Measurements from ENCODE around the gene GFPT2.

Gene GFPT2

DNA sequence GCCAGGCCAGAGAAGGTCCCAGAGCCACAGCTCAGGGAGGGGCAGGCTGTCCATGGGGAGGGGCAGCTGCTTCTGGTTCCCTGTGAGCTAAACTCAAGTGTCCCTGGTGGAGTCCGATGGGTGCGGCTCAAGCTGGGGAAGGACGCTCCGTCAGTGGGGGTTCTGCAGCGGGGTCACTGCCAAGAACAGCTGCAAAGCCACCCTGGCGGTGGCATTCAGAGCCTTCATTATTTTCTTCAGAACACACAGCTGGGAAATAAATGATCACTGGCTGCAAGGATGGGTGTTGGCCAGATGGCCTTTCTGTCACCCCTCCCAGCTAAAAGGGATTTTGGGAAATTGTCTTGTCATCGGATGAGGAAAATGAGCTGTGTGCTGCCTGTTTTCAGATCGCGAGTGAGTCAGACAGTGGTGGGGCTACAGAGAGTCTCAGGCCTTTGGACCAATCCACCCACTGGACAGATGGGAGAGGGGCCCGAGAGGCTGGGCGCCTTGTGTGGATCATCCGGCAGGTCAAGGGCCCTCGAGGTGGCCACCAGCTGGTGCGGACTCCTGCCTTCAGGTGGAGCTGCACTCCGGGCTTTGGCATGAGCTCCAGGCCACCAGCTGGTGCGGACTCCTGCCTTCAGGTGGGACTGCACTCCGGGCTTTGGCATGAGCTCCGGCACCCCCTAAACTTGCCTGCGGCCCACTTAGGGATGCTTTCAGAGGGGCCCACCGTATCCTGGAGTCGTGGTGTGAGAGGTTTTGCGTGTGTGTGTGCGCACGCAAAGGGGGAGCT is 17.9 kb upstream of the GFPT2 start:
- no peak for DNase-seq (ENCODE audit: low spot score)
- TF ChIP-seq, protein P1, sequence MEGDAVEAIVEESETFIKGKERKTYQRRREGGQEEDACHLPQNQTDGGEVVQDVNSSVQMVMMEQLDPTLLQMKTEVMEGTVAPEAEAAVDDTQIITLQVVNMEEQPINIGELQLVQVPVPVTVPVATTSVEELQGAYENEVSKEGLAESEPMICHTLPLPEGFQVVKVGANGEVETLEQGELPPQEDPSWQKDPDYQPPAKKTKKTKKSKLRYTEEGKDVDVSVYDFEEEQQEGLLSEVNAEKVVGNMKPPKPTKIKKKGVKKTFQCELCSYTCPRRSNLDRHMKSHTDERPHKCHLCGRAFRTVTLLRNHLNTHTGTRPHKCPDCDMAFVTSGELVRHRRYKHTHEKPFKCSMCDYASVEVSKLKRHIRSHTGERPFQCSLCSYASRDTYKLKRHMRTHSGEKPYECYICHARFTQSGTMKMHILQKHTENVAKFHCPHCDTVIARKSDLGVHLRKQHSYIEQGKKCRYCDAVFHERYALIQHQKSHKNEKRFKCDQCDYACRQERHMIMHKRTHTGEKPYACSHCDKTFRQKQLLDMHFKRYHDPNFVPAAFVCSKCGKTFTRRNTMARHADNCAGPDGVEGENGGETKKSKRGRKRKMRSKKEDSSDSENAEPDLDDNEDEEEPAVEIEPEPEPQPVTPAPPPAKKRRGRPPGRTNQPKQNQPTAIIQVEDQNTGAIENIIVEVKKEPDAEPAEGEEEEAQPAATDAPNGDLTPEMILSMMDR (IDR thresholded peaks at IDR 0.05; ENCODE audit: extremely low read depth, missing control alignments) = no peak

DNA sequence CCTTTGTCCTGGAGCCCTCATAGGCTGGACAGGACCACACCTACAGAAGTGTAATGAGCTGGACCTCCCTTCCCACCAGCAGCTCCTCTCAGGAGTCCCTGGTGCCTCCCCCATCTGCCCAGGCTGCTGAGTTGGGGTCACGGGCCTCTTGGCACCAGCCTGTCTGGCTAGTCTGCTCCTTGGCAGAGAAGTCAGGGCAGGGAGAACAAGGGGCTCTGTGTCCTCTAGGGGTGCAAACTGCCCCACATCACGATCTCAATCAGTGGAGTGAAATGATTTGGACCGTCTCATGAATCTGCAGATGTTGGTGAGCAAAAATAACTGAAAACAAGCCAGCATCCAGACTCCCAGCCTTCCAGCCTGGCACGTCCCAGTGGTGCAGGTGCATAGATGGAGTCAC is 14.9 kb upstream of the GFPT2 start:
- TF ChIP-seq, protein P1 (IDR thresholded peaks at IDR 0.05; ENCODE audit: extremely low read depth, missing control alignments) = no peak
- DNase-seq (ENCODE audit: low spot score) = no peak

DNA sequence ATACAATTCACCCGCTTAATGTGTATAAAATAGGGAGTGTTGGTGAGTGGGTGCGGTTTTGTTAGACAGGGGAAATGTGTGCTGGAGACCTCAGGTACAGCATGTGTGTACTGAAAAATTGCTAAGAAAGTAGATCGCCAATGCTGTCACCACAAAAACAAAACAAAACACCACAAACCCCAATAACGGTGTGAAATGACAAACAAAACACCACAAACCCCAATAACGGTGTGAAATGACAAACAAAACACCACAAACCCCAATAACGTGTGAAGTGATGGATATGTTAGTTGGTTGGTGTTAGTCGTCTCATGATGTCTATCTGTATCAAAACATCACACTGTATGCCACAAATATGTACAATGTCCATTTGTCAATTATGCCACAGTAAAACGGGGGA is 14.2 kb upstream of the GFPT2 start:
- TF ChIP-seq, protein P1 (IDR thresholded peaks at IDR 0.05; ENCODE audit: extremely low read depth, missing control alignments) = no peak
- DNase-seq (ENCODE audit: low spot score) = no peak

DNA sequence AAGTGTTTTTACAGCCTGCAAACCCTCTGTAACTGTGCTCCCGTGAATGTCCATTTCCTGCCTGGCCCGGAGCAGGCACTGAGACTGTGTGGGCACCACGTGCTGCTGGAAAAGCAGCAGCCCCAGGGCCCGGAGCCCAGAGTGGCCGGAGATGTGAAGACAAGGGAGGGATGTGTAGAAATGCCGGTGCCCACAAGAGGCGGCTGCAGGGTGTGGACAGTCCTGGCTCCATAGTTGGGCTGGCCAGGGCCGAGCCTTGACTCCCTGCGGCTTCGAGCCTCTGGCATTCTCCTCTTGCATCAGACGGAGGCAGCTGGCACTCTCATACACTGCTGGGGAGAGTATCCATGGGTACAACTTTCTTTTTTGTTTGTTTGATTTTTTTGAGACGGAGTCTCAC is 13.2 kb upstream of the GFPT2 start:
- DNase-seq (ENCODE audit: low spot score) = no peak
- TF ChIP-seq, protein P1 (IDR thresholded peaks at IDR 0.05; ENCODE audit: extremely low read depth, missing control alignments) = no peak

DNA sequence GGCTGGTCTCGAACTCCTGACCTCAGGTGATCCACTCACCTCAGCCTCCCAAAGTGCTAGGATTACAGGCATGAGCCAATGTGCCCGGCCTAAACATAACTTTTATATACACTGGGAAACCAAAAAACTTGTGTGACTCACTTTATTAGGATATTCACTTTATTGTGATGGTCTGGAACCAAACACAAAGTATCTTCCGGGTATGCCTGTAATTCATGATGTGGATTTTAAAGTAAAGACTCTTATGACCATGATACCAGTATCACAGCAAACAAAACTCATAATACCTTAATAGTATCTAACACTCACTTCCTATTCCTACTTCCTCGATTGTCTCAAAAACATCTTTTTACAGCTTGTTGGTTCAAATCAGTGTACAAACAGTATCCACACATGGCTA is 12.7 kb upstream of the GFPT2 start:
- TF ChIP-seq, protein P1 (IDR thresholded peaks at IDR 0.05; ENCODE audit: extremely low read depth, missing control alignments) = no peak
- no peak for DNase-seq (ENCODE audit: low spot score)

DNA sequence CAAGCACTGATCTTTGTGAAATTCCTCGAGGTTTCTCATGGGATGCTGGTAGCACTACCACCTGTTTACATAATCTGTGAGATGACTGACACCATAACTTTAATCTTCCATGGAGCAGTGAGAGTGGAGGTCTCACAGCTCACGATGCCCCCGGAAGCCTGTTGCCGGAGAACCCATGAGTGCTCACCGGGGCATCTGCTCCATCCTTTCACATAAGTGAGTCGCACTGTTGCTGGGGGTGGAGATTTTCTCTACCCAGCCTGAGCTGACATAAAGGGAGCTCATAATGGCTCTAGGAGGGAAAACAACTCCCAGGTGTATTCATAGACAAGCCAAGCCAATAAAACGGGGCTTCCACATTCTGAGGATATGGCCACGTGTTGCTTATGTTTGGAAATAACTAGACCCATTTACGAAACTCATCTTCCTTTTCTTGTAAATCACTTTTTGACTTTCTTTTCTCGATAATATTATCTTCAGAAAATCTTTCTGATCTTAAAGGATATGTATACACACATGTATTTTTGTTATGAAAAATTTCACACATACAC is 11.2 kb upstream of the GFPT2 start:
- TF ChIP-seq, protein P1 (IDR thresholded peaks at IDR 0.05; ENCODE audit: extremely low read depth, missing control alignments) = no peak
- DNase-seq (ENCODE audit: low spot score) = no peak

DNA sequence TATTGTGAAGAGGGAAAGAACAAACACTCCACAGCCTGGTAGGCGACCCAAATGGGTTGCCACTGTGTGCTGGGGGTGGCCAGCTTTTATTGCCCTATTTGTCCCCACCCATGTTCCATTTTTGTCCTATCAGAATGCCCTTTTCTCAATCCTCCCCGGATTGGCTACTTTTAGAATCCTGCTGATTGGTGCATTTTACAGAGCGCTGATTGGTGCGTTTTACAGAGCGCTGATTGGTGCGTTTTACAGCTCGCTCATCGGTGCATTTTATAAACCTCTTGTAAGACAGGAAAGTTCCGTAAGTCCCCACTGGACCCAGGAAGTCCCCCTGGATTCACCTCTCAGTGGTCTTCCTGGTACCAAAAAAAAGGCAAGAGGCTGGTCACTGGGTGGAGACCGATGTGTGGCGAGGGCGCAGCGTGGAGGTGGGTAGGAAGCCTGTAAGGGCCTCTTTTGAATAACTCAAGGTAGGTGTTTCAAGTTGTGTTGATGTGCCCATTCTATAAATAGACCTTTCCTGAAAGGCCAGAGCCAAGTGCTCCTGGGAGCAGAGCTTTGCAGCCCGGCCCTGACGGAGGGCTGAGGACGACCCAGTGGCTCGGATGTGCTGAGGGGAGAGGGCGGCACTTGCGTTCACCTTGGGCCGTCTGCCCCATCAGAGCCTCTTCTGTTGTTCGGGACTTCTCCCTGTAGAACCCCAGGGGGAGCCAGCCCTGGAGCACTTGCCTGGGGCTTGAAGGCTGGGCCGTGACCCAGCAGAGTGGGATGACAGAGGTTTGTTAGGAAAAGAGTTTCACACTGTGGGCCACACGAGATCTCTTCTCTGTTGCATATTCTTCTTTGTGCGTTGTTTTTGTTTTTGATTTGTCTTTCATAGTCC is 7.2 kb upstream of the GFPT2 start:
- TF ChIP-seq, protein P1 (IDR thresholded peaks at IDR 0.05; ENCODE audit: extremely low read depth, missing control alignments) = no peak

More for the DNA sequence above, 7.2 kb upstream of the GFPT2 start:
- no peak for DNase-seq (ENCODE audit: low spot score)
